Activated CD4-positive, alpha-beta T cell treated with anti-CD3 and anti-CD28 coated beads for 36 hours (primary cell): ENCODE measurements around the gene C17orf107. TPM values are rescaled to one million over a fixed set of nuclear protein-coding genes. Genes with fewer than 3 reads are reported as not detected.

Experiments
- ATAC-seq: fragments of 200-7000 bp; cut with Tn5 transposase; one replicate; pipeline ENCODE4 v1.10.0; 2021; ENCODE audit warnings: mild to moderate bottlenecking, moderate library complexity
- CTCF ChIA-PET: fragments of 350-600 bp; sonication (Branson Sonifier 250); formaldehyde crosslinking; loops from one replicate; lab custom pipeline; 2021; ENCODE audit warnings: antibody characterized with exemption; lab: Charles Lee
- POLR2A ChIA-PET: fragments of 350-600 bp; sonication (Branson Sonifier 250); formaldehyde crosslinking; loops from one replicate; lab custom pipeline; 2021; ENCODE audit warnings: antibody characterized with exemption, inconsistent platforms; lab: Charles Lee
- DNase-seq: peaks from one replicate; pipeline ENCODE4 v3.0.0-alpha.2; 2020
- H3K27ac Mint-ChIP-seq: one replicate; pipeline ENCODE4 v1.8.0; 2021; ENCODE audit warnings: mixed read lengths
- H3K27me3 Mint-ChIP-seq: one replicate; pipeline ENCODE4 v1.8.0; 2021; ENCODE audit warnings: mixed read lengths
- H3K36me3 Mint-ChIP-seq: one replicate; pipeline ENCODE4 v1.8.0; 2021; ENCODE audit warnings: low read depth, mixed read lengths
- H3K4me1 Mint-ChIP-seq: one replicate; pipeline ENCODE4 v1.8.0; 2021; ENCODE audit warnings: mixed read lengths
- H3K4me3 Mint-ChIP-seq: one replicate; pipeline ENCODE4 v1.8.0; 2021; ENCODE audit warnings: mild to moderate bottlenecking, moderate library complexity, mixed read lengths
- H3K9me3 Mint-ChIP-seq: one replicate; pipeline ENCODE4 v1.8.0; 2021; ENCODE audit warnings: low read depth, mixed read lengths
- intact Hi-C, 2 experiments: fragments of 100-400 bp; cut with DNase I in 1 of 2; cut with micrococcal nuclease in 1 of 2; formaldehyde crosslinking; loops; one replicate each; pipeline versions ENCODE4 v1.14.2 to v1.15.1; 2022 to 2024; cut with DNase I, micrococcal nuclease
- total RNA-seq, 2 experiments: library from RNA; stranded (reverse); gene quantifications; one replicate each; pipeline ENCODE4 v1.2.3, GENCODE V29; 2021

The C17orf107 gene
- total RNA-seq, 2 experiments from 2014 or later, result 2.6 to 2.8 TPM

DNA sequence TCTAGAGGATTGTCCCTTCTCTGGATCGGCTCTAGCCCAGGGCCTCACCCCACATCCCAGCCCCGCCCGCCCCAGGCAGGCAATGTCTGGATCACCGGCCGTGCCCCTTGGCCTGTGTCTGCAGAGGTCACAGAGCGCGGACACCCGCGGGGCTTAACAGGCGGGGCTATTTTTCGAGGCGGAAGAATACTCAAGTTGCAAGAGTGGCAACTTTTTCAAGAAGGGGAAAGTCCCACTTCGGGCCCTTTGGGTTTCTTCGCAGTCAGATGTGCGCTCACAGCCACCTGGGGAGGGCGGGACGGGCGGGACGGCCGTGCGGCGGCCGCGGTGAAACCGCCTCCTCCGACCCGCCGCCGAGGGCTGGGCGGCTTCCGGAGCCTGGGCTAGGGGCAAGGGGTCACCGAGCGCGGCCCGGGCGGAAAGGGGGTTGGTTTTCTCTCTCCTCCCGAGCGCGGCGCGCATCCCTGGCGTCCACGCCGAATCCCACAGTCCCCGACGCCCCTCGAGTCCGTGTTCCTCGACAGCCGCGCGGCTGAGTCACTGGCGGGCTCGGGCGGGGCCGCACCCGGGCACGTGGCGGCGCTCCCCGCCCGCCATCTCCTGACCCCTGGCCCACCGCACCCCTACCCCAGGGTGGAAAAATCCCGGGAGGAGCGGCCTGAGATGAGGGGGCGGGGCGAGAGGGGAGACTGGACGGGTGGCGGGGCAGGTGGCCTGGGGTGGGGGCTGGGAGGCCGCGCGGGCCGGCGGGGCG, 50.2 kb downstream of the C17orf107 start:
- Mint-ChIP-seq H3K4me1 (peaks cover 28% of the 10 kb centered on the region), H3K27ac (peak overlapping the region; percentile 89), H3K9me3 (no peaks in the 10 kb centered on the region), H3K27me3 (no peaks in the 10 kb centered on the region), H3K4me3 (peak overlapping the region; percentile 99), H3K36me3 (peaks cover 38% of the 10 kb centered on the region)
- CTCF ChIA-PET, result interaction anchor here (0.9 kb wide), 1 partner anchor 18 kb away, joined by 4 read pairs; the partner anchor contains the start of gene SPAG7
- POLR2A ChIA-PET, result interaction anchor here (0.6 to 9.2 kb wide), 4 partner anchors 9 to 25 kb away, joined by 3 to 80 read pairs (median 7); partner anchors contain the start of genes RNF167, SLC25A11 and SPAG7
- intact Hi-C loops, result loop anchor here (1.0 to 10.0 kb wide), 12 partner anchors 18 to 1693 kb away; partner anchors contain the start of genes ATP2A3 (in 1 of the 2), C17orf107 (in 1 of the 2), CAMTA2 (in 1 of the 2) and KIAA0753 (in 1 of the 2)
- ATAC-seq (peak; percentile 25), DNase-seq (peak; percentile 86)

- Mint-ChIP-seq H3K4me3 (peak overlapping the region; percentile 99), H3K27me3 (no peaks in the 10 kb centered on the region), H3K27ac (peak overlapping the region; percentile 94), H3K36me3 (peaks cover 30% of the 10 kb centered on the region), H3K4me1 (peaks cover 21% of the 10 kb centered on the region), H3K9me3 (no peaks in the 10 kb centered on the region)
- ChIA-PET CTCF (interaction anchor here (0.6 to 0.9 kb wide), 2 partner anchors 17 to 161 kb away, joined by 3 to 4 read pairs; partner anchors contain the start of gene SPAG7), POLR2A (interaction anchor here (0.5 to 9.2 kb wide), 6 partner anchors 9 to 226 kb away, joined by 3 to 80 read pairs (median 4); partner anchors contain the start of genes RNF167, SLC25A11 and SPAG7)
- DNase-seq (peak; percentile 62), ATAC-seq (peak; percentile 8)
- intact Hi-C loops, result loop anchor here in 1 of 2 experiments (1.0 kb wide), 2 partner anchors 37 to 128 kb away; partner anchors contain the start of genes CAMTA2 and ZFP3
Measured at GRCh38 chr17:4950075-4950745, 50.9 kb downstream of the C17orf107 start.

DNA sequence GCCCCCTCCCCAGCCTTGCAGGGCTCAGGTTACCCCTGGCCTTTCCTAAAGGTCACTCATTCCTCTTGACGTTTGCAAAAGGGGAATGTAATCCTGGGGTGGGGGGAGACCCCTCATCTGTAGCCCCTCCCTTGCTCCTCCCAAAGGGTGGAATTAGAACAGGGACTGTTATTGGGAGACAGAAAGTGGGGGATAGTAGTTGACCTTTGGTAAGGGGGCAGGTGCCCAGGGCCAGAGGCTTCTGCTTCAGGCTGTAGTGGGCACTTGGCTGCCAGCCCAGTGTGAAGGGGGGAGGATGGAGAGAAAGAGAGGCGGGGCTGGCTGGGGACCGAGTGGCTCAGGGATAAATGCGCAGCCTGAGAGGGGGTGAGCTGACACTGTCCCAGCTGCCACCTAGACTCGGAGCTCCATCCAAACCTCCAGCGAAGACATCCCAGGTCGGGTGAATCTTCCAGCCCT, 51.4 kb downstream of the C17orf107 start, which contains the start of gene ENO3:
ENO3 (plus strand) TSS at position 374 of the 459 bp plus-strand sequence. CDS start 711 bp downstream, outside the sequence.
- DNase-seq, result no peak
- no peaks in the 10 kb centered on the region for H3K27me3 Mint-ChIP-seq
- POLR2A ChIA-PET, result interaction anchor here (0.5 to 9.2 kb wide), 5 partner anchors 8 to 227 kb away, joined by 3 to 80 read pairs (median 4); partner anchors contain the start of genes RNF167, SLC25A11 and SPAG7
- ATAC-seq, result no peak
- H3K4me3 Mint-ChIP-seq, result peak within 1 kb of the TSS; percentile 99
- H3K4me1 Mint-ChIP-seq, result peaks cover 16% of the 10 kb centered on the region
- H3K27ac Mint-ChIP-seq, result peak within 1 kb of the TSS; percentile 94
- no peaks in the 10 kb centered on the region for H3K9me3 Mint-ChIP-seq
- CTCF ChIA-PET, result interaction anchor here (0.7 to 1.5 kb wide), 3 partner anchors 17 to 42 kb away, joined by 3 to 4 read pairs (median 3); partner anchors contain the start of gene SPAG7
- peaks cover 25% of the 10 kb centered on the region for H3K36me3 Mint-ChIP-seq
- intact Hi-C loops, result loop anchor here in 1 of 2 experiments (1.0 kb wide), 2 partner anchors 37 to 128 kb away; partner anchors contain the start of genes CAMTA2 and ZFP3

- ATAC-seq (no peak), DNase-seq (no peak)
- no peaks in the 10 kb centered on the region for H3K9me3 Mint-ChIP-seq
- ChIA-PET POLR2A (interaction anchor here (1.0 to 9.2 kb wide), 3 partner anchors 11 to 16 kb away, joined by 3 to 80 read pairs (median 7); partner anchors contain the start of genes RNF167, SLC25A11 and SPAG7), CTCF (interaction anchor here (0.5 to 1.5 kb wide), 4 partner anchors 14 to 100 kb away, joined by 3 read pairs; partner anchors contain the start of gene SPAG7)
- intact Hi-C loops, result no loop called here
- H3K4me1 Mint-ChIP-seq, result peaks cover 20% of the 10 kb centered on the region
- H3K36me3 Mint-ChIP-seq, result peaks cover 18% of the 10 kb centered on the region
- H3K27me3 Mint-ChIP-seq, result no peaks in the 10 kb centered on the region
- H3K4me3 Mint-ChIP-seq, result peak overlapping the region; percentile 99
- H3K27ac Mint-ChIP-seq, result no peak overlapping the region
Measured at GRCh38 chr17:4951486-4951885, 52.1 kb downstream of the C17orf107 start.

Other genes starting within 250 kb of the C17orf107 start
- gene PELP1, start 195.4 kb upstream of the C17orf107 start, total RNA-seq, result 100 to 1,000 TPM in 1 of 2 experiments, 10 to 100 TPM in 1; 94.1 to 102 TPM
- gene ARRB2, start 188.9 kb upstream of the C17orf107 start, total RNA-seq, result 100 to 1,000 TPM; 168 to 175 TPM
- 10 to 100 TPM; 16.7 to 22.9 TPM for gene MED11, start 168.1 kb upstream of the C17orf107 start, total RNA-seq
- gene ZMYND15, start 159.7 kb upstream of the C17orf107 start, total RNA-seq, result under 1 TPM; 0.09 to 0.11 TPM
- gene CXCL16, start 159.6 kb upstream of the C17orf107 start, total RNA-seq, result 1 to 10 TPM; 1.7 to 2.5 TPM
- gene TM4SF5, start 127.7 kb upstream of the C17orf107 start, total RNA-seq, result not detected
- under 1 TPM; 0.30 TPM for gene VMO1, start 113.2 kb upstream of the C17orf107 start, total RNA-seq
- not detected for gene GLTPD2, start 110.6 kb upstream of the C17orf107 start, total RNA-seq
- gene PSMB6, start 103.4 kb upstream of the C17orf107 start, total RNA-seq, result 100 to 1,000 TPM; 111 to 155 TPM
- gene PLD2, start 92.4 kb upstream of the C17orf107 start, total RNA-seq, result 10 to 100 TPM; 12.3 to 14.1 TPM
- 10 to 100 TPM; 48.2 to 57.7 TPM for gene MINK1, start 66.2 kb upstream of the C17orf107 start, total RNA-seq
- under 1 TPM; 0.59 to 0.84 TPM for gene CHRNE, start 3.6 kb downstream of the C17orf107 start, total RNA-seq
- gene GP1BA, start 32.7 kb downstream of the C17orf107 start, total RNA-seq, result not detected
- 10 to 100 TPM; 74.2 to 77.9 TPM for gene SLC25A11, start 40.5 kb downstream of the C17orf107 start, total RNA-seq
- 100 to 1,000 TPM; 147 to 189 TPM for gene RNF167, start 40.7 kb downstream of the C17orf107 start, total RNA-seq
- 1,000 to 10,000 TPM; 1,809 to 1,911 TPM for gene PFN1, start 49.0 kb downstream of the C17orf107 start, total RNA-seq
- gene ENO3, start 51.6 kb downstream of the C17orf107 start, total RNA-seq, result 10 to 100 TPM; 32.0 to 32.9 TPM
- gene SPAG7, start 68.3 kb downstream of the C17orf107 start, total RNA-seq, result 10 to 100 TPM; 61.4 to 69.4 TPM
- gene CAMTA2, start 88.1 kb downstream of the C17orf107 start, total RNA-seq, result 100 to 1,000 TPM in 1 of 2 experiments, 10 to 100 TPM in 1; 98.2 to 124 TPM
- gene INCA1, start 98.0 kb downstream of the C17orf107 start, total RNA-seq, result under 1 TPM; 0.18 to 0.28 TPM
- gene KIF1C, start 98.4 kb downstream of the C17orf107 start, total RNA-seq, result 10 to 100 TPM; 32.6 to 43.0 TPM
- under 1 TPM; 0.16 to 0.26 TPM for gene SLC52A1, start 135.9 kb downstream of the C17orf107 start, total RNA-seq
- 1 to 10 TPM; 2.2 to 2.8 TPM for gene ZFP3, start 178.9 kb downstream of the C17orf107 start, total RNA-seq
- gene ZNF232, start 212.3 kb downstream of the C17orf107 start, total RNA-seq, result 10 to 100 TPM; 16.1 to 16.2 TPM
- under 1 TPM in 1 of 2 experiments, not detected in 1; 0.07 TPM for gene USP6, start 216.5 kb downstream of the C17orf107 start, total RNA-seq